ENCODE results near the gene LAMA1. TPM values are rescaled to one million over a fixed set of nuclear protein-coding genes. Genes with fewer than 3 reads are reported as not detected.

Gene LAMA1
- total and polyA plus RNA-seq, 10 of the 15 experiments (the other 5 are each of a cell fraction or from before 2014, with no cell fraction given), result under 0.01 to 1.9 (median 0.06) TPM; not detected in 6

GRCh38 chr18:6994056-6994770 lies 123.4 kb downstream of the LAMA1 start:
- Histone ChIP-seq H3K4me3 (no peak overlapping the region), H4K20me1 (ENCODE audit: control insufficient read depth, insufficient read depth) (no peaks in the 10 kb centered on the region), H3K27me3 (replicated peaks in 1 of 2; ENCODE audit: control insufficient read depth in 2 of 2, insufficient read depth in 2 of 2, low read length in 1 of 2) (no peaks in the 10 kb centered on the region; a peak in 1 of 4 replicates), H3K79me2 (ENCODE audit: control insufficient read depth, insufficient read depth, low read length) (no peaks in the 10 kb centered on the region), H3K27ac (ENCODE audit: control insufficient read depth, insufficient read depth) (no peak overlapping the region), H3K9ac (ENCODE audit: control insufficient read depth, insufficient read depth, low read length) (no peak overlapping the region), H3K9me3 (replicated peaks; ENCODE audit: control insufficient read depth, insufficient read depth, low read length) (no peaks in the 10 kb centered on the region), H3K4me1 (ENCODE audit: control insufficient read depth, insufficient read depth, low read length) (no peaks in the 10 kb centered on the region), H3K36me3 (ENCODE audit: control insufficient read depth in 2 of 2, insufficient read depth in 2 of 2, low read length in 1 of 2) (no peaks in the 10 kb centered on the region), H3K4me2 (ENCODE audit: control insufficient read depth, insufficient read depth) (no peak overlapping the region), H2AFZ (ENCODE audit: control insufficient read depth, low read depth, low read length) (no peak overlapping the region)
- no peak for FAIRE-seq
- no TSS peak for BruUV-seq (replicated peaks)
- WGBS (ENCODE audit: insufficient coverage, insufficient replicate concordance, low lambda C conversion rate, missing lambda C conversion rate), result 22% methylated on average over 7 of the region's 7 CpGs
- ATAC-seq, result no peak
- no peak for DNase-seq (ENCODE audit: low read depth, low spot score)
- in situ Hi-C loops (cut with MboI) (no loop called here), intact Hi-C loops (cut with micrococcal nuclease; ENCODE audit: unreplicated experiment) (no loop called here)
- POLR2A ChIA-PET, result no interaction called here
- no peak for TF ChIP-seq MYC (IDR thresholded peaks at IDR 0.05; ENCODE audit: insufficient read depth, insufficient read length, insufficient replicate concordance, low read length, severe bottlenecking)
- TF ChIP-seq IKZF2 (IDR thresholded peaks at IDR 0.05), result no peak
- no peak for TF ChIP-seq MTA3 (IDR thresholded peaks at IDR 0.05; ENCODE audit: borderline replicate concordance, low read length)
- TF ChIP-seq SRF (IDR thresholded peaks at IDR 0.05; ENCODE audit: low read depth in 2 of 2, low read length in 2 of 2), result no peak
- no peak for TF ChIP-seq NFYA (IDR thresholded peaks at IDR 0.05; ENCODE audit: borderline replicate concordance, low read depth, low read length)
- no peak for TF ChIP-seq TARDBP (IDR thresholded peaks at IDR 0.05; ENCODE audit: borderline replicate concordance)
- no peak for TF ChIP-seq GATAD2B (conservative IDR thresholded peaks at IDR 0.05; ENCODE audit: low read depth)
- no peak for TF ChIP-seq HDAC6 (IDR thresholded peaks at IDR 0.05; ENCODE audit: unreplicated experiment)
- TF ChIP-seq HSF1 (IDR thresholded peaks at IDR 0.05; ENCODE audit: low read depth, low read length), result no peak
- no peak for TF ChIP-seq RFX5 (IDR thresholded peaks at IDR 0.05; ENCODE audit: low read depth, low read length)
- TF ChIP-seq SMAD5 (IDR thresholded peaks at IDR 0.05; ENCODE audit: low read depth), result no peak
- SMC1A ChIA-PET (ENCODE audit: uncharacterized antibody, unreplicated experiment), result interaction anchor here (0.6 kb wide), 1 partner anchor 9 kb away, joined by 4 read pairs; no protein-coding TSS in a partner anchor
- CTCF ChIA-PET, result no interaction called here
- RAD21 ChIA-PET (ENCODE audit: unreplicated experiment), result no interaction called here

All from GM12878 (cell line).